GM19238 (cell line): Measurements from ENCODE around the gene PALM3.
A peak's percentile ranks its signal among the peaks of the same experiment; 100 is the strongest.
"Not testable (repeated sequence)": the region's sequence is repeated elsewhere in the genome, so short reads cannot be mapped to it uniquely, and the experiment has no call there.

Source experiments
- DNase-seq: peaks from one replicate; pipeline ENCODE4 v3.0.0; 2011; ENCODE audit warnings: low spot score; ENCODE audit not compliant: insufficient read length

The PALM3 gene

DNA sequence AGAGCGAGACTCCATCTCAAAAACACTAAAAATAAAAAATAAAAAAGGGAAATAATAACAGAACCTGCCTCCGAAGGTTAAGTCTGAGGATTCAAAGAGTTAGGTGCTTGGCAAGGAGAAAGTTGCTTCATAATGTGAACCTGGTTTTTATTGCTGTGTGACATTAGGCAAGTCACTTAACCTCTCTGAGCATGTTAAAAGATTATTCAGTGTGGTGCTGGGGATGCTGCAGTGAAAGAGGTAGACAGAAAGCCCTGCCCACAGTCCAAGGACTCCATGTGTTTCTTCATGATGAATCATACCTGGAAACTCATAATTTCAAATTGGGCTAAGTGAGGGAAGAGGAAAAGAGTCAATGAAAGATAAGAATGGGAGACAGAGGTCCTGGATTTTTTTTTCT lies 27.9 kb downstream of the PALM3 start:
- DNase-seq, result no peak

DNA sequence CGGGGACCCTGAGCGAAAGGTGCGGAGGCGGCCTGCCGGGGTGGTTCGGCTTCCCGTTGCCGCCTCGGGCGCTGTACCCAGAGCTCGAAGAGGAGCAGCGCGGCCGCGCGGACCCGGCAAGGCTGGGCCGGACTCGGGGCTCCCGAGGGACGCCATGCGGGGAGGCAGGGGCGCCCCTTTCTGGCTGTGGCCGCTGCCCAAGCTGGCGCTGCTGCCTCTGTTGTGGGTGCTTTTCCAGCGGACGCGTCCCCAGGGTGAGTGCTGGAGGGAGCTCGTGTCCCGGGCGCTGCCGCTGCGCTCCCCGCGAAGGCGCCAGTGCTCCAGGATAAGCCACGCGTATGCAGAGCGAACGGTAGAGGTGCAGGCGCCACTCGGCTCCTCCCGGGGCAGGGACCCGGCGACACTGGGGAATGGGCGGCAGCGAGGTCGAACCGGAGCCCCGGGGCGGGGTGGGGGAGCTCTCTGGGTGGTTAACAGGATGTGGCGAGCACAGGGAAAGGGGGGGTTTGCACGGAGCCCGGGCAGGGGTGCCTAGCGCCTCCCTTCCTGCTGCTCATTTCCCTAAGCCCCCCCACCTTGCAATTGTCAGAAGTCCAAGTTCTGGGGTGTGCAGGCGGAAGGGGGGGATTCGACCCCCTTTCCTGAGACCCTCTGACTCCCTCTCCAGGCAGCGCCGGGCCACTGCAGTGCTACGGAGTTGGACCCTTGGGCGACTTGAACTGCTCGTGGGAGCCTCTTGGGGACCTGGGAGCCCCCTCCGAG lies 30.0 kb downstream of the PALM3 start, which contains the start of gene IL27RA:
Gene IL27RA (plus strand): TSS at position 44 of the 762 bp plus-strand sequence. CDS start 111 bp downstream, at position 155.
- peak; percentile 81 for DNase-seq

DNA sequence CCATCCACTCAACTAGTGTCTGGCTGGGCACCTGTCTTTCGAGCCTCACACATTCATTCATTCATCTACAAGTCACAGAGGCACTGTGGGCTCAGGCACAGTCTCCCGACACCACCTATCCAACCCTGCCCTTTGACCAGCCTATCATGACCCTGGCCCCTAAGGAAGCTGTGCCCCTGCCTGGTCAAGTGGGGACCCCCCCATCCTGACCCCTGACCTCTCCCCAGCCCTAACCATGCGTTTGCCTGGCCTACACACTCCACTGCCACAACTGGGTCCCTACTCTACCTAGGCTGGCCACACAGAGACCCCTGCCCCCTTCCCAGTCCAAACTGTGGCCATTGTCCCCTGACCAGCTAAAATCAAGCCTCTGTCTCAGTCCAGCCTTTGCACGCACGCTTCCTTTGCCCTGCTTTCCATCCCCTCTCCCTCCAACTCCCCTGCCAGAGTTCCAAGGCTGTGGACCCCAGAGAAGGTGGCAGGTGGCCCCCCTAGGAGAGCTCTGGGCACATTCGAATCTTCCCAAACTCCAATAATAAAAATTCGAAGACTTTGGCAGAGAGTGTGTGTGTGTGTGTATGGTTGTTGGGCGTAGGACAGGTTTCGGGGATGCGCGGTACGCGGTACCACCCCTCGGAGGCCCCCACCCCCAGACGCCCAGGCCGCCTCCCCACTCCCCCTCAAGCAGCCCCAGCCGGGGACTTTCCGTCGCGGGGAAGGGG lies 30.7 kb downstream of the PALM3 start:
- no peak for DNase-seq

GRCh38 chr19:14028901-14029300 lies 33.0 kb downstream of the PALM3 start:
- DNase-seq, result no peak

DNA sequence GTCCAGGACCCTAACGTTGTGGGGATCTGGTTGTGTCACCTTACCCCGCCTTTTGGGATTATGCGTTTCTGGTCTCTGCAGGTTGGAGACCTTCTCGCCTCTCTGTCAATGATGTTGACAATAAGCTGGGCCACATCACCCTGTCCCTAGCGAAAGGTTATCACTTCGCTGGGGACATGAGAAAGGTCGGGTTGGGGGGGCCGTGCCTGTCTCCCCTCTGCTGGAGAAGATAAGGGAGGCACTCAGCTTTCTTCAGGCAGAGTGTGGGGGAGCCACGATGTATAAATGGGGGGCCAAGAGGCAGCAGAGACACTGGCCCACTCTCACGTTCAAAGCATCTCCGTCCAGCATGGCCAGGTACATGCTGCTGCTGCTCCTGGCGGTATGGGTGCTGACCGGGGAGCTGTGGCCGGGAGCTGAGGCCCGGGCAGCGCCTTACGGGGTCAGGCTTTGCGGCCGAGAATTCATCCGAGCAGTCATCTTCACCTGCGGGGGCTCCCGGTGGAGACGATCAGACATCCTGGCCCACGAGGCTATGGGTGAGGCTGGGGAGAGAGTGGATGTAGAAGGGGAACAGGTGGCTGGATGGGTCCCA lies 33.9 kb downstream of the PALM3 start, which contains the start of gene RLN3:
Gene RLN3 (plus strand): TSS at position 293 of the 595 bp plus-strand sequence. CDS start 57 bp downstream, at position 350.
- DNase-seq, result no peak

DNA sequence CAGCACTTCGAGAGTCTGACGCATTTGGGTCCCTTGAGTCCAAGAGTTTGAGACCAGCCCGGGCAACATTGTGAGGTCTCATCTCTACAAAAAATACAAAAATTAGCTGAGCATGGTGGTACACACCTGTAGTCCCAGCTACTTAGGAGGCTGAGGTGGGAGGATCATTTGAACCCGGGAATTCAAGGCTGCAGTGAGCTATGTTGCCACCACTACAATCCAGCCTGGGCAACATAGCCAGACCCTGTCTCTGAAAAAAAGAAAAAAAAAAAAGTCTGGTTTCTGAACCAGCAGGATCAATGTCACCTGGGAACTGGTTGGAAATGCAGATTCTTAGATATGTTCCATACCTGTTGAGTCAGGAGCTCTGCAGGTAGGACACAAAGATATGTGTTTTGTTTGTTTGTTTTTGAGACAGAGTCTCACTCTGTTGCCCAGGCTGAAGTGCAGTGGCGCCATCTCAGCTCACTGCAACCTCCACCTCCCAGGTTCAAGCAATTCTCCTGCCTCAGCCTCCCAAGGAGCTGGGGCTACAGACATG lies 35.2 kb downstream of the PALM3 start:
- not testable (repeated sequence) for DNase-seq

DNA sequence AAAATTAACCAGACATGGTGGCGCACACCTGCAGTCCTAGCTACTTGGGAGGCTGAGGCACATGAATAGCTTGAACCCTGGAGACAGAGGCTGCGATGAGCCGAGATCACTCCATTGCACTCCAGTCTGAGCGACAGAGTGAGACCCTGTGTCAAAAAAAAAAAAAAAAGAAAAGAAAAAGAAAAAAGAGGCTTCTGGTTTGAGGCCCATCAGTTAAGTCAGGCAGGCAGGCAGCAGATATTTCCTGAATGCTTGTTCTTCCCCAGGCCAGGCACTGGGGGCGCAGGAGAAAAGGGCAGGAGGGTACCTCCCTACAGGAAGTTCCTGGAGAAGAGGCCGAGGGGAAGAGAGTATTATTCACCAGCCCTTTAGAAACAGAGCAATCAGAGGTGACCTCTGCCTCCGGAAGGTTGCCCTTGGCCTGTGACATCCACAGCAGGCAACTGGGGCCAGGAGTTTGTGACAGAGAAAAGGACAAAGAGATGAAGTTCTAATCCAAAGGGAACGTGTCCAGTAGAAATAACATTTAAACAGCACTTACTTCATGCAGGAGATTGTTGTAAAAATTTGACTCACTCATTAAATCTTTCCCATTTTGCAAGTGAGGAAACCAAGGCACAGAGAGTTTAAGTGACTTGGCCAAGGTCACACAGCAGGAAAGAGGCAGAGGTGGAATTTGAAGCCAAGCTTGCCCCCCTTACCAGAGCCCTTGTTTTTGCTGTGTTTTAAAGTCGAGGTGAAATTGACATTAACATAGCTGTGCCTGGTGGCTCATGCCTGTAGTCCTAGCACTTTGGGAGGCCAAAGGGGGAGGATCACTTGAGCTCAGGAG lies 38.3 kb downstream of the PALM3 start:
- no peak for DNase-seq

GRCh38 chr19:14022469-14022868 lies 39.4 kb downstream of the PALM3 start:
- no peak for DNase-seq

DNA sequence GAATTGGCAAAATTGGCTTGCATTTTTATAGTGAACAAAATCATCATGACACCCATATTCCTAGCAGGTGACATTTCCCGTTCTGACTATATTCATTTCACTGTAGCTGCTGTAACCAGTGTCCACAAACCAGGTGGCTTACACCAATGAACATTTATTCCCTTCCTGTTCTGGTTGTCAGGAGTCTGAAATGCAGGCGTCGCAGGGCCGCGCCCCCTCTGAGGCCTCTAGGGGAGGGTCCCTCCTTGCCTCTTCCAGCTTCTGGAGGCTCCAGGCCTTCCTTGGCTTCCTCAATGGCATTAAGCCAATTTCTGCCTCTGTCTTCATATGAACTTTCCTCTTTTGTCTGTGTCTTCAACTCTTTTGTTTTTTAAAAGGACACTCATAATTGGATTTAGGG lies 40.4 kb downstream of the PALM3 start:
- DNase-seq, result no peak

DNA sequence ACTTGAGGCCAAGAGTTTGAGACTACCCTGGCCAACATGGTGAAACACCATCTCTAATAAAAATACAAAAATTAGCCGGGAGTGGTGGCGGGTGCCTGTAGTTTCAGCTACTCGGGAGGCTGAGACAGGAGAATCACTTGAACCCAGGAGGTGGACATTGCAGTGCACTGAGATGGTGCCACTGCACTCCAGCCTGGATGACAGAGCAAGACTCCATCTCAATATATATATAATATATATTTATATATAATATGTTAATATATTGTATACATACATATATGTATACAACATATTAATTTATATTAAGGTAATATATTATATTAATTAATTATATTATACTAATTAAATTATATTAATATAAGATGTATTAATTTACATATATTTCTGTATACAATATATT lies 42.1 kb downstream of the PALM3 start:
- DNase-seq, result not testable (repeated sequence)

DNA sequence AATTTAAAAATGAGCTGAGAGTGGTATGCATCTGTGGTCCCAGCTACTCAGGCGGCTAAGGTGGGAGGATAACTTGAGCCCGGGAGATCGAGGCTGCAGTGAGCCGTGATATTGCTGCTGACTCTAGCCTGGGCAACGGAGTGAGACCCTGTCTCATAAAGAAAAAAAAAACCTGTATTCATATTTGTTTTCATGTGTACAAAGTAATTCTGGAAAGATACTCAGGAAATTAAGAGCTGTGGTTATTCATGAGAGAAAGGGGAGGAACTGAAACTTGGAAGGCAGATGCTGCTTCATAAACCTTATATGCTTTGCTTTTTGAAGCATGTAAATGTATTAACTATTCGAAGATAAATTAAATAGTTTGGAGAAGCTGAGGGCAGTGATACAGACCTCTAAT lies 42.8 kb downstream of the PALM3 start:
- DNase-seq, result no peak

- DNase-seq, result peak; percentile 45
These were observed 46.3 kb downstream of the PALM3 start for GRCh38 chr19:14015524-14016035.

DNA sequence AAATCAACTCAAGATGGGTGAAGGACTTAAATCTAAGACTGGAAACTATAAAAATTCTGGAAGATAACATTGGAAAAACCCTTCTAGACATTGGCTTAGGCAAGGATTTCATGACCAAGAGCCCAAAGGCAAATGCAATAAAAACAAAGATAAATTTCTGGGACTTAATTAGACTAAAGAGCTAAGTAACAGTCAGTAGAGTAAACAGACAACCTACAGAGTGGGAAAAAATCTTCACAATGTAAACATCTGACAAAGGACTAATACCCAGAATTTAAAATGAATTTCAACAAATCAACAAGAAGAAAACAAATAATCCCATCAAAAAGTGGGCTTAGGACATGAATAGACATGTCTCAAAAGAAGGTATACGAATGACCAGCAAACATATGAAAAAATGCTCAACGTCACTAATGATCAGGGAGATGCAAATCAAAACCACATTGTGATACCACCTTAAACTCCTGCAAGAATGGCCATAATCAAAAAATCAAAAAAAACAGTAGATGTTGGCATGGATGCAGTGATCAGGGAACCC lies 49.4 kb downstream of the PALM3 start:
- no peak for DNase-seq

DNA sequence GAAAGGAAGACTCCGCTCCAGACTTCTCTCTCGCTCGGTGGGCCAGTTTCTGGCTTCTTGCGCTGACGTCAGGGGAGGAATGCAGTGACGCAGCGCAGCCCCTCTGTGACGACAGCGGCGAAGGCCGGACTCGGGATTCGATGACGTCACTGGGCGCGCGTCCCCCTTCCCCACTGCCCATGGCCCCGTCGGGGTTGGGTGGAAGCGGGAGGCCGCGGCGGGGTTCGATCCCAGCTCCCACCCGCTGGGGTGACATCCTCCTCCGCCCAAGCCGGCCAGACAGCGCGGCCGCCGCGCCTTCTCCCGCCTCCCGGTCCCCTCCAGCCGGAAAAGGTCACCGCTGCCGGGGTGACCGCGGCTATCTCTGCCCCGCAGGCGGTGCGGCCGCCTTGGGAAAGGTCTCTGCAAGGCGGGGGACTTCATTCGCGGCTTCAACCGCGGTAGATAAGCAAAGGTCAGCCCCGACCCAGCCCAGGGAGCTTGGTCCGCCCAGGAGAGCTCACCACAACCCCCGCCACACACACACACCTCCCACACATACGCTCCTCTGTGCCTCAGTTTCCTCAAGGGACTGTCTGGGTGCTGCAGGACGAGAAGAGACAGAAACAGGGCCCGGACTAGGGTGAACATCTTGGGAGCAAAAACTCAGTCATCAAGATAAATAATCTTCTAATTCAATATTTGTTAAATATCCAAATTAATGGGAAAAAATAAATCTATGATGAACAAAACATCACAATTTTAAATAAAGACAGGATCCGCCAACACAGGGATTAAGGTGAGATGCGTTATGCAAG lies 54.9 kb downstream of the PALM3 start:
- DNase-seq, result no peak

DNA sequence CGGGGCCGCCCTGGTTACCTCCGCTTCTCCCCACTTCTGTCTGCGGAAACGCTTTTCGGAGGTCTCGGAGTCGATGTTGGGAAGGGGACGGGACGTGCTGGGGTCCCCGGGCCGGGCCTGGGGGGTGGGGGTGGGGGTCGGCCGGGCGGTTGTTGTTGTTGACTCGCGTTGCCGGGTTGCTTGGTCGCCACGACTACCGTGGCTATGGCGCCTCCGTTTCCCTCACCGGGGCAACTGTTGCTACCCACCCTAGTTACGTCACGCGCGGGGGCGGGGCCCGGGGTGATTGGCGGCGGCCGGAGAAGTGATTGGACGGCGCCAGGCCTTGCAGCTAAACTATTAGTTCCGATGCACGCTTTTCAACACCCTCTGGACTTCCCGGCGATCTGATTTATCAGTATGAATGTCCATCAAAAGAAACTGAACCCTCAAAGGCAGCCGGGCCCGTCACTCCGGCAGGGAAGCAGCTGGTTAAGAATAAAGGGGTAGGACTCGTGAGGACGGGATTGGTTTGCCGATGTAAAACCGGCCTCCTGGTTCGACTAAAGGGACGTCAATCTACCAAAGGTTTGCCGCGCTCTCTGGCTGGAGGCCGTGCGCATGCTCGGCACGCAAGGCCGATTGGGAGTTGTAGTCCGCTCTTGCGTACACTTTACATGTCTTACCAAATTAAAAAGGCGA lies 55.7 kb downstream of the PALM3 start, which contains the start of gene RFX1:
Gene RFX1 (minus strand): TSS at position 236 of the 681 bp plus-strand sequence. CDS start 12,477 bp downstream, outside the sequence.
- DNase-seq, result peak; percentile 71

DNA sequence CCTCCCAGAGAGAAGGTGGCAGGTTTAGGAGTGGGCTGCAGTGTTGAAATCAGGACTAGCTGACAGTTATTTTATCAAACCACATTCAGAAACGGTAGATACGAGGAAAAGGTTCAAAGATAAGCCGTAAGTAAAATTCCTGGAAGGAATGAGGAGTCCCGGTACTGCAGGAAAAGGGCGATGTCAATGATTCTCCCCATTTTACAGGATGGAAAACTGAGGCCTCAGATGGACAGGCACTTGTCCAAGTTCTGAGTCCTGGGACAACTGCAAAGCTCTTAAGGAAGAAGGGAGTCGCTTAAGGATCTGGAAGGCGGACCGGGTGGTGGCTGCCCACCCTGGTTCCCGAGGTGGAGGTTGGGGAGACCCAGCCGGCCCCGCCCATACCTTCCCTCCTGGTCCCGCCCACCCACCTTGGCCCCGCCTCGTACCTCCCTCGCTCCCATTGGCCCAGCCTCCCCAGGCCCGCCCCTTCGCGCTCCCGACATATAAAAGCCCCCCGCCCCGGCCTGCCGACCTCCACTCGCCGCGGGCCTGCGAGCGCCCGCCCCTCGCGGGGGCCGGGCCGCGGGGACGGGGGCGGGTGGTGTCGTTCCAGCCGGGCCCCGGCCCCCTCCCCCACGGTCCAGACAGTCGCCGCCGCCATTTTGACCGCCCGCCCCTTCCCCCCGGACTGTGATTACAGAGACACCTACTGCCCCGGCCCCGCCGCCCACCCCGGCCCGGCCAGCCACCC lies 56.4 kb downstream of the PALM3 start:
- no peak for DNase-seq

GRCh38 chr19:14004619-14005348 lies 57.1 kb downstream of the PALM3 start:
- no peak for DNase-seq
